HG03135 (cell line): Measurements from ENCODE around the gene NXT1.

Experiments used
- ATAC-seq: cut with Tn5 transposase; IDR thresholded peaks from one replicate; pipeline ENCODE4 v1.9.1; 2021; ENCODE audit warnings: mild to moderate bottlenecking, moderate library complexity; ENCODE audit not compliant: unreplicated experiment

NXT1 gene

GRCh38 chr20:23386304-23387117, 35.9 kb downstream of the NXT1 start:
- ATAC-seq = no peak

- no peak for ATAC-seq
Measured at GRCh38 chr20:23387118-23387443, 36.5 kb downstream of the NXT1 start.

GRCh38 chr20:23390091-23390774, 39.6 kb downstream of the NXT1 start:
- no peak for ATAC-seq

GRCh38 chr20:23391707-23392310, 41.2 kb downstream of the NXT1 start:
- ATAC-seq = no peak

DNA sequence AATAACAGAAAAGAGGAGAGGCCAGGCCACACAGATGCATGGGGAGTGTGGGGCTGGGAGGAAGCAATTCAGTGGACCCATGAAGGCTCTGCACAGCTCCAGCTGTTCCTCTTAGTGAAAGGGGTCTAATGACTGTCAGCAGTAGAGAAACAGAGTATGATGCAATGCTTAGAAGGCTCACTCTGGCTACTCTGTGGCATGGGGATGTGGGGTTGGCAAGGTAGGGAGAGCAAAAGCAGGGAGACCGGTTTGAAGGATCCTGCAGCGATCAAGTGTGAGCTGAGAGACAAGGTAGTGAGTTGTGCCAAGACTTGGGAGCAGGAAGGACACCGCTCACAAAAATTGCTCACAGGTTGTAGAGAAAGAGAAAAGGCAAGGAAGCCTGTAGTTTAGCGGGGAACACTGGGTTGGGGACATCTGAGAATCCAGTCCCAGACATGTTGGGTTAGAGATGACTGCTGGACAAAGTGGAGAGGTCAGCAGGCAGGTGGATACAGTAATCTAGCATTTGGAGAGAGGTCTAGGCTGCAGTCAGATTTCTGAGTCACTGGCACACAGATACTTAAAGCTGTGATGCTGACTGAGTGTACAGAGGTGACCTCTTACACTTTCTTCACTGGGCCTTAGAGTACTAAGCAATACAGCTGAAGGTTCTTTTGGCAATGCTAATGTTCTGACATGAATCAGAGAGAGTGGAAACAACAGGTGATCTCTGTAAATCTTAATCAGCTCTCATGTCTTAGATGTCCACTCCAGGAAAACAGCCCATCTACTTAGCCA, 43.6 kb downstream of the NXT1 start:
- ATAC-seq = no peak

GRCh38 chr20:23396950-23397627, 46.5 kb downstream of the NXT1 start:
- ATAC-seq = no peak

DNA sequence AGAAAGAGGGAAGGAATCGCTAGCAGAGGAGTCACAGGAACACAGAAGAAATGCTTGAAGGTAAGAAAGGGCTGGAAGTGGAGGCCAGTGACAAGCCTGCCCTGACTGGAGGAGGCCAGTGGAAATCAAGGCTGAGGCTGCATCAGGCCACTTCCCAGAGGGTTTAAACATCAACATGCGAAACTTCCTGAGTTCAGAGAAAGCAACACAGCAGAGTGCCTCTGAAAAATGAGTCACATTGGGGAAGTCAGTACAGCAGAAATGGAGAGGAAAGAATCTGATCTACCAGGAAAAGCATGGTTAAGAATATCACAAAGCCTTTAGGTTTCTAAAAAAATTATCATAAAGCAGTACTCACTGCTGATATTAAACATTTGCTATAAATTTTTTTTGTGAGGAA, 47.4 kb downstream of the NXT1 start:
- no peak for ATAC-seq

- ATAC-seq = no peak
Measured at GRCh38 chr20:23399568-23400241, 49.1 kb downstream of the NXT1 start.

- no peak for ATAC-seq
Measured at GRCh38 chr20:23401051-23401450, 50.5 kb downstream of the NXT1 start.

GRCh38 chr20:23403751-23404150, 53.2 kb downstream of the NXT1 start:
- ATAC-seq = no peak

DNA sequence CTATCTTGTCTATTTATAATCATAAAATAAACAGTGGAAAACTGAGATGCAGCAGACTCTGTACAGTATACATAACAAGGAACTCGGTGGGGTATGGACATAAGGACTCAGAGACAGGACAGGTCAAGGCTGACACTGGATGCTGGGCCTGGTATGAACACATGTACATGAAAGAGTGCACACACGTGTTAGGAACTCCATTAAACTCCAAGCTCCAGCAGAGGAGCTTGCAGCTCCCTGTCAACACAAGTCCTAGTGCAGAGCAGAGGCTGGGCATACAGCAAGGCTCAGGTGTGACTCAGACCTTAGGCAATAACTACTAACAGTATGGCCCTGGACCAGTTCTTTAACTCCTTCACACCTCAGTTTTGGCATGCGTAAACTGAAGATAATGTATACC, 53.6 kb downstream of the NXT1 start:
- ATAC-seq = no peak
